GM12892 (cell line): Measurements from ENCODE around the gene TNS4.

Source experiments
- POLR2A ChIP-seq: IDR thresholded peaks from 2 replicates; pipeline ENCODE4 v1.6.1; 2011; ENCODE audit warnings: low read depth, low read length, control low read depth
- POLR2AphosphoS5 ChIP-seq: IDR thresholded peaks from 2 replicates; pipeline ENCODE4 v1.6.1; 2011; ENCODE audit warnings: low read depth, low read length, control low read depth

GRCh38 chr17:40515011-40515410 lies 13.6 kb upstream of the TNS4 start:
- TF ChIP-seq POLR2A (no peak), POLR2AphosphoS5 (no peak)
